NCI-H2196 treated with DMSO at 0.1 percent for 48 hours (cell line): ENCODE results near the gene ALDH1A3.

ENCODE experiments used
- DNase-seq: peaks from one replicate; lab custom pipeline; 2025; ENCODE audit not compliant: unreplicated experiment; lab: John Stamatoyannopoulos, UW

ALDH1A3 gene

GRCh38 chr15:100924436-100924835 is 44.8 kb downstream of the ALDH1A3 start:
- no peak for DNase-seq

- DNase-seq: no peak
These were observed 45.8 kb downstream of the ALDH1A3 start for GRCh38 chr15:100925480-100925879.

GRCh38 chr15:100926258-100926657 is 46.6 kb downstream of the ALDH1A3 start:
- no peak for DNase-seq

- DNase-seq: no peak
These were observed 47.5 kb downstream of the ALDH1A3 start for GRCh38 chr15:100926971-100927756.

- DNase-seq: no peak
These were observed 49.1 kb downstream of the ALDH1A3 start for GRCh38 chr15:100928632-100929280.

- DNase-seq: no peak
These were observed 50.0 kb downstream of the ALDH1A3 start for GRCh38 chr15:100929641-100930042.

- no peak for DNase-seq
These were observed 50.7 kb downstream of the ALDH1A3 start for GRCh38 chr15:100930306-100930848.

- no peak for DNase-seq
These were observed 51.7 kb downstream of the ALDH1A3 start for GRCh38 chr15:100931143-100931890.

GRCh38 chr15:100932676-100933348 is 53.2 kb downstream of the ALDH1A3 start:
- DNase-seq: no peak

GRCh38 chr15:100934166-100934565 is 54.5 kb downstream of the ALDH1A3 start:
- no peak for DNase-seq

GRCh38 chr15:100934726-100935125 is 55.1 kb downstream of the ALDH1A3 start:
- no peak for DNase-seq

GRCh38 chr15:100937171-100937570 is 57.5 kb downstream of the ALDH1A3 start:
- DNase-seq: no peak

- DNase-seq: no peak
These were observed 60.2 kb downstream of the ALDH1A3 start for GRCh38 chr15:100939791-100940190.

- no peak for DNase-seq
These were observed 61.2 kb downstream of the ALDH1A3 start for GRCh38 chr15:100940767-100941379.

GRCh38 chr15:100941536-100941935 is 61.9 kb downstream of the ALDH1A3 start:
- no peak for DNase-seq

- DNase-seq: no peak
These were observed 63.2 kb downstream of the ALDH1A3 start for GRCh38 chr15:100942656-100943425.

GRCh38 chr15:100944244-100944895 is 64.7 kb downstream of the ALDH1A3 start:
- DNase-seq: no peak

GRCh38 chr15:100944986-100945385 is 65.4 kb downstream of the ALDH1A3 start:
- DNase-seq: no peak

GRCh38 chr15:100947760-100948429 is 68.3 kb downstream of the ALDH1A3 start:
- DNase-seq: no peak
